Measurements from ENCODE around the gene WFDC1.

The WFDC1 gene

GRCh38 chr16:84354306-84354705 lies 59.6 kb downstream of the WFDC1 start:
- DNase-seq (ENCODE audit: low spot score): no peak

- DNase-seq (ENCODE audit: low spot score): no peak
Measured at GRCh38 chr16:84355149-84355548, 60.5 kb downstream of the WFDC1 start.

DNA sequence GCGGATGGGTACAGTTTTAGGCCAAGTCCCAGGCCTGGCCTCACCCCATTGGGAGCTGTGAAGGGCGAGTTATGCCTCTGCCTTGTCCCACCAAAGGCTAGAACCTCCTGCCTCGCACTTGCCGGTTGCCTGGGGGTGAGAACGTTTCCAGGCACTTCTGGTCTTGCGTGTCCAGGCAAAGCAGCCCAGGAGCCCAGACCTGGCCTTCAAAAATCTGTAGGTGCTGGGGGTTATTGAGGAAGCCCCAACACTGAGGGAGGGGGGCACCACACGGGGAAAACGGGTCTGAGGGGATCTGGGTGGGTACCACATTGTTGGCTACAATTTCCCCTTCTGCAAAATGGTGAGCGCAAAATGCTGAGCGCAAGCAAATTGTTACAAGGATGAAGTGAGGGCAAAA lies 61.5 kb downstream of the WFDC1 start:
- DNase-seq (ENCODE audit: low spot score): no peak

GRCh38 chr16:84356591-84357116 lies 62.0 kb downstream of the WFDC1 start:
- no peak for DNase-seq (ENCODE audit: low spot score)

DNA sequence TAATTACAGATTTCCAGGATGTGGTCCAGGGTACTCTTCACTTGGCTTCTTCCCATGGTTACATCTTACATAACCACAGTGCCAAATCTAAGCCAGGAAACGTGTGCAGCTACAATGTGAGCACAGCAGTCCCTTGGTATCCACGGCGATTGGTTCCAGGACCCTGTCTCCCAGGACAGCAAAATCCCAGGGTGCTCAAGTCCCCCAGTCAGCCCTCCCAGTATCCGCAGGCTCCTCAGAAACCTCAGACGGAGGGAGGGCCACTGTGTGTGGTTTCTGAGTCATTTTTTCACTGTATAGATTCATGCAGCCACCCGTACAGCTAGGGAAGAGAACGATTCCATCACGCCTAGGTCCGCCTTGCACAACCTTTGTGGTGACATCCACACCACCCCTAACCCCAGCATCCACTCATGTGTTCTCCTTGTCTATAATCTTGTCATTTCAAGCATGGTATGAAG lies 62.5 kb downstream of the WFDC1 start:
- DNase-seq (ENCODE audit: low spot score): no peak

DNA sequence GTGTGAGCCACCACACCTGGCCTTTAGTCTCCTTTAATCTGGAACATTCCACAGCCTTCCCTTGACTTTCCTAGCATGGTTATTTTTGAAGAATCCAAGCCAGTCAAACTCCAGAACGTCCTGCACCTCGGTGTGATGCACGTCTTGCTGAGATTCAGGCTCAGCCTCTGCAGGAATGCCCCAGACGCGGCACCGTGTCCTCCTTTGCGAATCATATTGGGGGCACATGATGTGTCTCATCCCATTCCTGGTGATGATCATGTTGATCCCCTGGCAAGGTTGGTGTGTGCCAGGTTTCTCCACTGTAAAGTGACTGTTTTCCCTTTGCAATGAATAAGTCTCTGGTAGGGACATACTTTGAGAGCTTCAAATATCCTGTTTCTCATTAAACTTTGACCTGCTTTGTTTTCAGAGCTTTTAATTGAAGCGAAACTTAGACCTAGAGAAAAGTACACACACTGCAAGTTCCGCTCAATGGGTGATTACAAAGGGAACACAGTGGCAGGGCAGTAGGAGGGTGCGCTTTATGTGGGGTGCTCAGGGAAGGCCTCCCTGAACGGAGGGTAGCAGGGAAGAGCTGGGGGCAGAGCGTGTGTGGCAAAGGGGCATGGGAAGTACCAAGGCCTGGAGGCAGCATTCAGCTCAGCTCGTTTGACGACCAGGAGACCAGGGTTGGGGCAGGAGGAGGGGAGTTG lies 64.1 kb downstream of the WFDC1 start:
- no peak for DNase-seq (ENCODE audit: low spot score)

- DNase-seq (ENCODE audit: low spot score): no peak
Measured at GRCh38 chr16:84359326-84359725, 64.6 kb downstream of the WFDC1 start.

DNA sequence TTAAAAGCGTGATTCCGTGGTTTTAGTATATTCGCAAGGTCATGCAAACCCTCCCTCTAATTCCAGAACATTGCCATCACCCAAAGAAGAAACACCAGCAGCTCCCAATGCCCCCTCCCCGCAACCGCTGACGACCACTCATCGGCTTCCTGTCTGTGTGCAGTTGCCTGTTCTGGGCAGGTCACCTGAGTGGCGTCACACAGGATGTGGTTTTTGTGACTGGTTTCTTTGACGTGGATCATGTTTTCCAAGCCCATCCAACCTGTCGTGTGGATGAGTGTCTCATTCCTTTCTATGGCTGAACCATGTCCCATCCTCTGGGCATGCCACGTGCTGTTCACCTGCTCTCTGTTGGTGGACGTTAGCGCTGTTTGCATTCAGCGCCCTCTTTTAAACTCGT lies 65.5 kb downstream of the WFDC1 start:
- no peak for DNase-seq (ENCODE audit: low spot score)

- no peak for DNase-seq (ENCODE audit: low spot score)
Measured at GRCh38 chr16:84360748-84361147, 66.1 kb downstream of the WFDC1 start.

GRCh38 chr16:84361546-84361945 lies 66.9 kb downstream of the WFDC1 start:
- DNase-seq (ENCODE audit: low spot score): no peak

DNA sequence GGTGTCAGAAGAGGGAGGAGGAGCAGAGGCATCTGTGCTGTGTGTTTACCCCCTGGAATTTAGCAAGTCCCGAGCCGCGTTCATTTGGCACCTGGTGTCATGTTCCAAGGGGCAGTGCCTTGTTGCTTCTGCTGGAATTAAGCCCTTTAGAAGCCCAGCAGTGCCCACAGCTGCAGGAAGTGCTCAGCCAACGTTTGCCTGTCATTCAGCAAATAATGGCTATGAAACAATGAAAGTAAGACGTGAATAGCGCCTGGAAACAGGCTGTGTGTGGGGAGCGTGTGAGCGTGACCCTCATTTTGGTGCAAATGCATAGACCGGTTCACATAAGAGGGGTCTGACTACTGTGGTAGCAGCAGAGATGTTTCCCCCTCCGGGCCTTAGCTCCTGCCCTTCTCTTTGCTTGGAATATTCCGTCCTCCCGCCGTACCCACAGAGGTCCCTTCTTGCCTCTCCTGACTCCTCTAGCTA lies 67.8 kb downstream of the WFDC1 start:
- no peak for DNase-seq (ENCODE audit: low spot score)

DNA sequence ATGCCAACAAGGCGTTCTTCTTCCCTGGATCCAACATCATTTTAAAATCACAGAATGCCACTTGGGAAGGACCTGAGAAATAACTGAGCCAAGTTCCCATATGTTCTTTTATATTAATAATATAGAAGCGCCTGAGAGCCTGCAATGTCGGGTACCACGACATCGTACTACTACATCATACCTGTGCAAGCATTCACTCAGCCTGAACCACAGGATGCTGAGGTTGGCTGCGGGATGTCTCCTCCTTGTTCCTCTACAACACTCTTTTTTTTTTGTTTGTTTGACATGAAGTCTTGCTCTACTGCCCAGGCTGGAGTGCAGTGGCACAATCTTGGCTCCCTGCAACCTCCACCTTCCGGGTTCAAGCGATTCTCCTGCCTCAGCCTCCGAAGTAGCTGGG lies 71.5 kb downstream of the WFDC1 start:
- no peak for DNase-seq (ENCODE audit: low spot score)

GRCh38 chr16:84367297-84367680 lies 72.6 kb downstream of the WFDC1 start:
- DNase-seq (ENCODE audit: low spot score): no peak

DNA sequence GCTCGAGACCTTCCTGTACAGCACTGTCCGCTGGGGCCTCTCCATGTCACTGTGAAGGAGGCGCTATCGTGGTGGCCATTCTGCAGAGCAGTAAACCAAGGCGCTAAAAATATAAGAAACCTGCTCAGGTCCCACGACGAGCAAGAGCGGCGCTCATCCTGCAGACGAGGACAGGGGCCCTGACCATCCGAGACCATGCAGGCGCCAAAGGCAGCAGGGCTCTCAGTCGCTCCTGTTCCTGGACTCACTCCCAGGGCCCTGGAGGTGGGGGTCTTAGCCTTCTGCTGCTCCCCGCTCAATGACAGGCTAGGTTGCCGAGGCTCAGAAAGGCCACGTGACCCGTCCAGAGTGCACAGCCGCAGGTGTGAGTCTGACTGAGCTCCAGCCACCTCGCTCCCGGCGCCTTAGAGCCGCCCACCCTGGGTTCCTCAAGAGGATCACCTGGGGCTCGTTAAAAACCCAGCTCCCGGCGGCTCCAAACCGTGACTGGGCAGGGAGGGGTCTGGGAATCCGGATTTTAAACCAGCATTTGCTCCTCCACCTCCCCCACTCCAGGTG lies 73.2 kb downstream of the WFDC1 start:
- no peak for DNase-seq (ENCODE audit: low spot score)

DNA sequence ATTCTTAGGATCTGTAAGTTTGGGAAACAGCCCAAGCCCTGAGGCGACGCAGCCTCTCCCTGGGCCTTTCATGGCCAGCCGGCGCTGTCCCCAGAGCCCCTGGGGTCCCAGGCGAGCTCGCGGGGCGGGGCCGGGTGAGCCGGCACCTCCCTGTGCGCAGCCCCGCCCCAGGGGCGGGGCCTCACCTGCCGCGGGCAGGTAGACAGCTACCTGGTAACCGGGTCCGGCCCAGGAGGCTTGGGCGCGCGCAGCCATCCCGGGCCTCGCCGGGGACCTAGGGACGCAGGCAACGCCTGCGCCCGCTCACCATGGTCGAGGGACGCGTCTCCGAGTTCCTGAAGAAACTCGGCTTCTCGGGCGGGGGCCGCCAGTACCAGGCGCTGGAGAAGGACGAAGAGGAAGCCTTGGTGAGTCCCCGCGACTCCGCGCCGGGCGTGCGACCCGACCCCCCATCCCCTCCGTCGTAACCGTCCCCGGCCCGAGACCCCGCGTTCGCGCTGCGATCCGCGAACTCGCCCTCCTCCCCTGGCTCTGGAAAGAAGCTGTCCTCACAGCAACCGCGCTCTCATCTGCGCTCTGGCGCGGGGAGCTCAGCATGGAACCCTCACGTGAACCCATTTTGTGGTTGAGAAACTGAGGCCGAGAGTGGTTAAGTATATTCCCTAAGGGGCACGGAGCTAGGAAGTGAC lies 73.8 kb downstream of the WFDC1 start, which contains the start of gene ATP2C2:
TSS of gene ATP2C2 (plus strand) at position 231 of the 689 bp plus-strand sequence. CDS start at position 309, 78 bp downstream.
- DNase-seq (ENCODE audit: low spot score): no peak

- DNase-seq (ENCODE audit: low spot score): no peak
Measured at GRCh38 chr16:84369105-84369504, 74.4 kb downstream of the WFDC1 start.

GRCh38 chr16:84369938-84370627 lies 75.4 kb downstream of the WFDC1 start:
- DNase-seq (ENCODE audit: low spot score): no peak

DNA sequence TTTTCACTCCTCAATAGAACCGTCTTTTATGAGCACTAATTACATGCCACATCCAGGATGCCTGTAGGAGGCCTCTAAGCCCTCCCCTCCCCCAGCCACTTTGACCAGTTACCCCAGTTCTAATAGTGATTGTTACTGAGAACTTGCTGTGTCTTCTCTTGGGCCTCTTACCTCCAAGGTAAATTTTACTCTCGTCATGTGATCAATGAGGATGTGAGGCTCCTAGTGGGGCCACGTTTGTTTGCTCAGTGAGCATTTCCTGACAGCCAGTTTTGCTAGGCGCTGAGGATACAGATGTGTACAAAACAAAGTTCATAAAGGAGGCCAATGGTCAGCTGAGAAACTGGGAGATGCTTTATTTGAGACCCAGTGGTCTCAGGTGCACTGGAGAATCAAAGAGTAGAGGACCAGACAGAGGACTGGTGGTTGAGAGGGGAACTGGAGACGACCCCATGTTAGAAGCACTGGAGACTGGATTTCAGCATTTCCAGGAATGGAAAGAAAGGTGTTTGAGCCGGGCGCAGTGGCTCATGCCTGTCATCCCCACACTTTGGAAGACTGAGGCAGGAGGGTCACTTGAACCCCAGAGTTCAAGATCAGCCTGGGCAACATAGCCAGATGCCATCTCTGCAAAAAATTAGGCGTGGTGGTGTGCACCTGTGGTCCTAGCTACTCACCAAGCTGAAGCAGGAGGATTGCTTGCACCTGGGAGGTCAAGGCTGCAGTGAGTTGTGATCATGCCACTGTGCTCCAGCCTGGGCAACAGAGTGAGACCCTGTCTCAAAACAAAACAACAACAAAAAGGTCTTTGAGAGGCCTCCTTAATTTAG lies 76.3 kb downstream of the WFDC1 start:
- DNase-seq (ENCODE audit: low spot score): no peak

- DNase-seq (ENCODE audit: low spot score): no peak
Measured at GRCh38 chr16:84371553-84371865, 76.8 kb downstream of the WFDC1 start.

DNA sequence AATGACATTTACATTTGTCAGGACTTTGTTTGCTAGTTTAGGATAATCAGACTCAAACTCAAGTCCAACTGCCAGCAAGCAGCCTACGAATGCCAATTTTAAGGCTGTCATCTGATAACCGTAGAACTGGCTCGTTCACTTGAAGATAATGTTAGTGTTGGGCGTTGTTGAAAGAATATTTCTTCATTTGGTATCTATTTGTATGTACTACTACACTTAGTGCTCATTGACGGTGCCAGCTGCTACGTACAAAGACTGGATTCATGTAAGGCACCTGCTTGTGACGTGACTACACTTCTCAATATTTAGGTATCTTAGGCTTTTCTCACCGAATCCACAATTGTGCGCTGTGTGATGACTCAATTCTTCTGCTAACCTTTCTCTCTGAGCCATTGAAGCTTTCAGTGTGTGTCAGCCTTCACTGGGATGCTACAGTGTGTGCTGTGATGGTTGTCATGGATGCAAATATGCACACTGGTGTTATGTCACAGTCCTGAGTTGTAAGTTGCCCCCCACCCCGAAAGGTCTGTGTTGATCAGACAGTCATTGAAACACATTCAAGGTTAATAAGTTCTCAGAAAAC lies 79.3 kb downstream of the WFDC1 start:
- no peak for DNase-seq (ENCODE audit: low spot score)

- no peak for DNase-seq (ENCODE audit: low spot score)
Measured at GRCh38 chr16:84378099-84378498, 83.4 kb downstream of the WFDC1 start.
